ENCODE data around the gene ALDH5A1.

Gene ALDH5A1

DNA sequence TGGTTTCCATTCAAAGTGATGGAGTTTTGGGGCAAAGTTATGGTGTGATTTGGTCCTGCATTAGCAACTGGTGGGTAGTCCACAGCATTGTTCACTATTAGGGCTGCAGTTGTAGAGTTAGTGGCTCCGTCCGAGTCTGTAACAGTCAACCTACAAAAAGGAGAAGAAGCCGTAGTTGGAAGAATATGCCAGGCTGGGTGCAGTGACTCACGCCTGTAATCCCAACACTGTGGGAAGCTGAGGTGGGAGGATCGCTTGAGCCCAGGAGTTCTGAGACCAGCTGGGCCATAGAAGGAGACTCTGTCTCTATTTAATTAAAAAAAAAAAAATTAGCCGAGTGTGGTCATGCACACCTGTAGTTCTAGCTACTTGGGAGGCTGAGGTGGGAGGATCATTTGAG lies 81.7 kb downstream of the ALDH5A1 start:
- DNase-seq = no peak

DNA sequence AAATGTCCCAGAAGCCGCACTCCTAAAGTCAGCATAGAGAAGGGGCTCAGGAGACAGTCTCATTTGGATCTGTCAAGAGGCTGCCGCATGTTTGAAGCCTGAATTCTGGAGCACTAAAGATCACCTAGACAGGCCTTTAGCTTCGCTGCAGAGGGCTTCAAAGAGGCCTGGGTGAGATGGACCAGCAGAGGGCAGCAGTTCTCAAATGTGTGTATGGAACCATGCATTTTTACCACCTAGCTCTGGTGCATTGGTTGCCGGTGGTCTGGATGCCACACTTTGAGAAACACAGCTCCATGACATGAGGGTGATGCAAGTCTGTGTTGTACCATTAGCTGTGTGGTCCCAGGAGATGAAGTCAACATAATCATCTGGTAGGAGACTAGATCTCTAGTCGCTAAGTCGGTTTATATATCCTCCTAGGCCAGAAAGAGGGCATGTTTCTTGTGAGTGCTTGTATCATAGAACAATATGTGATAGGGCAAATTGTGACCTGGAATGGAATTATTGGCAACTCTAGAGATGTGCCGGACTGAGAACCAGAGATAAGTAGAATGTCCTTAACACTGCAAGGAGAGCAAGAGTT lies 86.4 kb downstream of the ALDH5A1 start:
- peak; percentile 78 for DNase-seq

GRCh38 chr6:24583463-24584381 lies 89.0 kb downstream of the ALDH5A1 start:
- no peak for DNase-seq

DNA sequence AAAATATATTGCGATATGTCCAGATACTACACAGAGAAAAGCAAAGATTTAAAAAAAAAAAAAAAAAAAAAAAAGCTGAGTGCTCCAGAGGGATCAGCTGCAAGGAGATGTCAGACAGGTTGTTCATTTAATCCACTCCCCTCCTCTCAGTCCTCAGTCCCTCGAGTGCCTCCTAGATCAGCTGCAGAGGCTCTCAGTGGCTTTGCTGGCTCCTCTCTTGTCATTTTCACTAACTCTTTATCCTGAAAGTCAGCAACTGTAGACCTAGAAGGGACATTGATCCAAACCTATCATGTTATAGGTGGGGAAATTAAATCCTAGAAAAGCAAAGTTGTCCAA lies 89.6 kb downstream of the ALDH5A1 start:
- DNase-seq = no peak
